Right forelimb (tissue), 1 donor: ENCODE measurements around the gene IFT52.
"Not testable (repeated sequence)": the region's sequence is repeated elsewhere in the genome, so short reads cannot be mapped to it uniquely, and the experiment has no call there.

Experiments
- DNase-seq: peaks from one replicate; pipeline ENCODE4 v3.0.0-alpha.2; 2018

IFT52 gene

DNA sequence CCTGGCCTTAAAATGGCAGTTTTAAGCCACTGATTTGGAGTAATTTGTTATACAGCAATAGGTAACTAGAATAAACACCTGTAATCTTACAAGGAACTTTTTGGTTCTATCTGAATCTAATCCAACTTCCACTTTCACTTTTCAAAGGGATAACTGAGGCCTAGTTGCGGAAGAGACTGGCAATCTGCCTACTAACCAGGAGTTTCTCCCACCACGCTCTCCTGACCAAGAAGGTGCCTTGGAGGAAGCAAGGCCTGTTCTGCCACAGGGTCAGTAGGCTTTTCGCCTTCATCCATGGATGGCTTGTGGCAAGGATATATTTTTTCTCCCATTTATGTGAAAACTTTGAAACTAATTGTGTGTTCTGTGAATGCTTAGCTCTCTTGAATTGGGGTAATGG, 63.2 kb downstream of the IFT52 start:
- no peak for DNase-seq

DNA sequence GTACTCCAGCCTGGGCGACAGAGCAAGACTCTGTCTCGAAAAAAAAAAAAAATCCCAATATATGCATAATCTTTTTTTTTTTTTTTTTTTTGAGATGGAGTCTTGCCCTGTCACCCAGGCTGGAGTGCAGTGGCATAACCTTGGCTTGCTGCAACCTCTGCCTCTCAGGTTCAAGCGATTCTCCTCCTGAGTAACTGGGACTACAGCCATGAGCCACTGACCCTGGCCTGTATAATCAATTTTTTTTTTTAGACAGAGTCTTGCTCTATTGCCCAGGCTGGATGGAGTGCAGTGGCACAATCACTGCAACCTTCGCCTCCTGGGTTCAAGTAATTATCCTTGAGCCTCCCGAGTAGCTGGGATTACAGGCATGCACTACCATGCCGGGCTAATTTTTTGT, 64.4 kb downstream of the IFT52 start:
- DNase-seq: not testable (repeated sequence)

DNA sequence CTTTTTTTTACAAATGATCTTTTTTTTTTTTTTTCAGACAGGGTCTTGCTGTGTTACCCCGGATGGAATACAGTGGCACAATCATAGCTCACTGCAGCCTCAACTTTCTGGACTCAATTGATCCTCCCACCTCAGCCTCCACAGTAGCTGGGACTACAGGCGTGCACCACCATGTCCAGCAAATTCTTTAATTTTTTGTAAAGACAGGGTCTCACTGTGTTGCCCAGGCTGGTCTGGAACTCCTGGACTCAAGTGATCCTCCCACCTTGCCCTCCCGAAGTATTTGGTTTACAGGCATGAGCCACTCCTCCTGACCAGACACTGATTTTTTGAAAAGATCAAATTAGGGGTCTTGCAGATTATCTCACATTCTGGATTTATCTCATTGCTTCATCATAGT, 65.2 kb downstream of the IFT52 start:
- no peak for DNase-seq

DNA sequence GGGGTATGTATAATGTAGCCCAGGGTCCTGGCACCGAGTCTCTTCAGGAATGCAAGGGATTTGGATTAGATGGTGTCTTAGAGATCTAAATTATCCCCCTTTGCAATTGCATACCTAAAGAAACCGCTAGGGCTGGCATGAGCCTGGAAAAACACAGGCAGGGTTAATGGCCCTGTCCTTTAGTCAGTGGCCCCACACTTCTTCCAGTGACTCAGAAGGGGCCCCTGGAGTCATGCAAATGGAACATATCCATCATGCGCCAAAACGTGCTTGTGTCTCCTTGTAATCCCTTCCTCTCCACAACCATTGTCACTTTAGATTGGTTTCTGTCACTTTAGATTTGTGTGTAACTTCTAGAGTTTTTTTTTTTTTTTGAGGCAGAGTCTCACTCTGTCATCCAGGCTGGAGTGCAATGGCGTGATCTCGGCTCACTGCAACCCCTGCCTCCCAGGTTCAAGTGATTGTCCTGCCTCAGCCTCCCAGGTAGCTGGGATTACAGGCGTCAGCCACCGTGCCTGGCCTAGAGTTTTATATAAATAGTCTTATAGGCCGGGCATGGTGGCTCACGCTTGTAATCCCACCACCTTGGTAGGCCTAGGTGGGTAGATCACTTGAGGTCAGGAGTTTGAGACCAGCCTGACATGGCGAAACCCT, 67.5 kb downstream of the IFT52 start:
- DNase-seq: no peak

DNA sequence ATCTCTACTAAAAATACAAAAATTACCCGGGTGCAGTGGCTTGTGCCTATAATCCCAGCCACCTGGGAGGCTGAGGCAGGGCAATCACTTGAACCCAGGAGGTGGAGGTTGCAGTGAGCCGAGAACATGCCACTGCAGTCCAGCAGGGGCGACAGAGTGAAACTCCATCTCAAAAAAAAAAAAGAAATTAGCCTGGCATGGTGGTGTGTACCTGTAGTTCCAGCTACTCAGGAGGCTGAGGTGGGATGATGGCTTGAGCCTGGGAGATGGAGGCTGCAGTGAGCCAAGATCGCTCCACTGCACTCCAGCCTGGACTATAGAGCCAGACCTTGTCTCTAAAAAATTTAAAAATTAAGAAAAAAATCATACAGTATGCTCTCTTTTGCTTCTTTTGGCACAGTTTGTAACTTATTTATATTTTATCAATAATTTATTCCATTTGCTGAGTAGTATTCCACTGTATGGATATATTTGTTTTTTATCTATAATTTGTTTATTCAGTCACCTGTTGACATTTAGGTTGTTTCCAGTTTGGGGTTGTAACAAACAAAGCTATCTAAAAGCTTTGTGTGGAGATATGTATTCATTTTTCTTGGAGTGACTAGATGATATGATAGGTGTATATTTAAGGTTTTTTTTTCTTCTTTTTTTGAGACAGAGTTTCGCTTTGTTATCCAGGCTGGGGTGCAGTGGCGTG, 68.1 kb downstream of the IFT52 start:
- no peak for DNase-seq

DNA sequence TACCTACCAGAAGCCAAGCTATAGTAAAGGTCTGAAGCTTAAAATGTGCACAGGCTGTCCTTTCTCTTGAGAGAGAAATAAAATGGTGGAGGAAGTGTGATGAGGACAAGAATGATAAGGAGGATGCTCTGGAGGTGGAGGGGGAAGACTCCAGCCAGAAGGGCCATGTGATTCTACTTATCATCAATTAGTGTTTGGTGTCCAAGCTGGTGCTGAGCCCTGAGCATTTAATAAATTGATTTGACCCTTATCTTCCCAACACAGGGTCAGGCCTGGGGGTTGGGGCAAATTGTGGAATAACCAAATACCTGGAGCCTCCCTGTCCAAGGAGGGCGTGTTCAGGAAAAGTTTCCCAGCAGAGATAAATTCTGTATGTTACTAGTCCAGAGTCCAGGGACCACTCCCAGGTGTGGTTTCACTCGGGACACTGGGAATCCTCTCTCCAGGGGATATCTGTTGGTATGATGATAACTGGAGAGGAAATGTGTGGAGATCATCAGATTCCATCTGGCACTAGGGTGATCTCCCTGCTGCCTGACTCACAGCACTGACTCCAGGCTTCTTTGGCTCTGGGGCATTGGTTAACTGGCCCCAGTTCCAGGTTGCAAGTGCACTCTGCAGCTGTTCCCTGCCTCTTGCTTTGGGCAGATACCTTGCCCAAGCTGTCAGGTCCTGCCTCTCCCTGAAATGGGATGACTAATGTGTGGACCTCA, 72.4 kb downstream of the IFT52 start:
- no peak for DNase-seq

DNA sequence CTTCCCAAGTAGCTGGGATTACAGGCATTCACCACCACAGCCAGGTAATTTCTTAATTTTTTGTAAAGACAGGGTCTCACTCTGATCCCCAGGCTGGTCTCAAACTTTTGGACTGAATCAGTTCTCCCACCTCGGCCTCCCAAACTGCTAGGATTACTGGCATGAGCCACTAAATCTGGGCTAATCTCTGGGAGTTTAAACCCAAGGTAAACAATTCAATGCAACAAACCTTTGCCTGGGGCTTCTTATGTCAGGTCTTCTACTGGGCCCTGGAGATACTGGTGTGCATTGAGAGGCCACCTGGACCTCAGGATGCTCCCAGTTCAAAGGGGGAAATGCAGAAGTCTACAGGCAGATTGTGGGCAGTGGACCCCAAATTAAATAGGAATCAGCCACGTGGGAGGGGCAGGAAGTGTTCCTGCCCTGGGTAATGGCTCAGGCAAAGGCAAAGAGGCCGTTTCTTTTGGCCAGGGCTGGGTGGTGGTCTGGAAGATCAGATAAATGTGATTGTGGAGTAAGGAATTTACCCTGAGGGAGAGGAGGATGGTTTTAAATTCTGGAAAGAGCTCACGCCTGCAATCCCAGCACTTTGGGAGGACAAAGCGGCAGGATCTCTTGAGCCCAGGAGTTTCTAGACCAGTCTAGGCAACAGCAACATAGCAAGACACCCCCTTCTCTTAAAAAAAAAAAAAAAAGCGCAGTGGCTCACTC, 74.9 kb downstream of the IFT52 start:
- DNase-seq: no peak

DNA sequence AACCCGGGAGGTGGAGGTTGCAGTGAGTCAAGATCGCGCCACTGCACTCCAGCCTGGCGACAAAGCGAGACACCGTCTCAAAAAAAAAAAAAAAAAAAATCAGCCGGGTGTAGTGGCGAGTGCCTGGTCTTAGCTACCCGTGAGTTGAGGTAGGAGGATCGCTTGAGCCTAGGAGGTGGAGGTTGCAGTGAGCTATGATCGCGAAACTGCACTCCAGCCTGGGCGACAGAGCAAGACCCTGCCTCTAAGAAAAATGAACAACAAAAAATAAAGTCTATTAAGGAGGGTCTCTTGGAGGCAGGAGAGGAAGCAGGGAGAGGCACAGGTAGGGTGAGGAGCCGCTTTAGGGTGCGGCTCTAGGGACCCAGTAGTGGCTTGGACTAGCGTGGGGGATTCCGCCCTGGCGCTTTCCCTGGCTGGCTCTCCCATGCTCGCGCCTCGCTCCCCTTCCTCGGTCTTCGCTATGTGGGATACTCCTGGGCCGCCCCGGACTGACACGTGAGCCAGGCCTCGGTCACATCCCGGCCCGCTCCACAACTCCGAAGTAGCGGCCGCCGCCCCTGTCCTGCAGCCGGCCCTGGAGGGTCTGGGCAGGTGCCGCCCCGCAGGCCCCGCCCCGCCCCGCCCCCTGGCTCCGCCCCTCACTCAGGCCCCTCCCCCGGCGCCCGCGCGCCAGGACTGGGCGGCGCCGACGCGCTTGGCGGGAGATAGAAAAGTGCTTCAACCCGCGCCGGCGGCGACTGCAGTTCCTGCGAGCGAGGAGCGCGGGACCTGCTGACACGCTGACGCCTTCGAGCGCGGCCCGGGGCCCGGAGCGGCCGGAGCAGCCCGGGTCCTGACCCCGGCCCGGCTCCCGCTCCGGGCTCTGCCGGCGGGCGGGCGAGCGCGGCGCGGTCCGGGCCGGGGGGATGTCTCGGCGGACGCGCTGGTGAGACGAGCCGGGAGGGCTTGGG, 75.9 kb downstream of the IFT52 start, which contains the start of gene MYBL2:
Gene MYBL2 (plus strand): TSS at position 739 of the 953 bp plus-strand sequence. CDS start 170 bp downstream, at position 909.
- peak; percentile 80 for DNase-seq

DNA sequence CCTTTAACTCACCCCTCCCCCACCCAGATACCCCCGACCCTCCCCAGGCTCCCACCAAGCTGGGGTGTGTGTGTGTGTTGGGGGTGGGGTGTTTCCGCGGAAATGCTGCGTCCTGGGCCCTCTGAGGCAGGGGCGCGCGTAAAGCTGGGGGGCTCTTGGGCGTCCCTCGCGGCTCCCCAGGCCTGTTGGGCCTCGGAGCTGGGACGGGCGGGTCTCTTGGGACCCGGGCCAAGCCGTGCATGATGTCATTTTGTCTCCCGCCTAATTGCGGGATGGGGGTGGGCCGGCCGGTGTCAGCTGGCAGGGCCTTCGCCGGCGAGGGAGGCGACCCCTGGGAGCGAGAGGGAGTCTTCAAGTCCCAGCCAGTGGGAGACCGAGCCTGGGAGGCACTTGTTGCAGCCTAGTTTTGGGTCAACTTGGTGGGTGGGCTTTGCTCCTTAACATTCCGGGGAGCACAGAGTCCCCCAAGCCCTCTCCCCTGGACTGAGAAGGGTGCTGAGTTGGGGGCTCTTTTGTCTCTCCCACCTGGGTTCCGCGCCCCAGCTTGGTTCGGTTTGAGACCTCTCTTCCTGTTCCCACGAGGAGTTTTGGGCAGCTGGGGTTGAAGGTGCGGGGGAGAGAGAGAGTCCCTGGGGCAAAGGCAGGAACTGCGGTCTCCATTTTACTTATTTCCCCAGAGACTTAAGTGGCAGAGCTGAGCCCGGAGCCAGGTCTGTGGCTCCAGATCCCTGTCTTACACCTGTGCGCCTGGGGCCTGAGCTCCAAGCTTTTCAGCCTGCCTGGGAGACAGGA, 76.8 kb downstream of the IFT52 start:
- DNase-seq: peak; percentile 50

DNA sequence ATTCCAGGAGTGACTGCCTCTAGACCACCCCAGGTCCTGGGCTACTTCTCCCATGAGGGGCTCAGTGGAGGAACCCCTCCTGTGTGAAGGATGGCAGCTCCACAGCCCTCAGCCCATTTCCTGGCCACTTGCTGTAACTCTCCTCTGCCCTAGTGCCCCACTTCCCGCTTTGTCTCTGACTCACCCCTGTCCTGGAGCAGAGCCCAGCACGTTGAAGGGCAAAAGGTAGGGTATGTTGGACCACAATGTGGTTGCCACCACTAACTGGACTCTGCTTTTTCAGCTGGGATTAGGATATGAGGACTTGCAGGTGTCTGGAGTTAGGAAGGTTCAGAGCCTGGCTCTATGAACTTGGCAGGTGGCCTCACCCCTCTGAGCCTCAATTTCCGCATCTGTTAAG, 78.6 kb downstream of the IFT52 start:
- DNase-seq: no peak

DNA sequence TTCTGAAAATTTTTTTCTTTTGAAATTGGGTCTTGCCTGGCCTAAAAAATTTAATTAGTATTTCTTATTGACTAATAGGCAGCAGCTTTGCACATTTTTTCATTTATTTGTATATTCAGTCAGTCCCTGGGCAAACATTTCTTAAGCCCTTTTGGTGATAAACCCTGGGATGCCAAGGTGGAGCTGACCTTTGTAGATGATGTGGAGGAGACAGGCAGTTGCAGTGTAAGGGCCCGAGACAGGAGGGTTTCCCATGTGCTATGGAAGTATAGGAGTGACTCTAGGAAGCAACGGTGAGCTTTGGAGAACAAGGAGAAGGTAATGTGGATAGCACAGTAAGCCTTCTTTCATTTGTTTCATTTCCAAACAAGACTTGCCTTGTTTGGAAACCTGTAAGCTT, 79.7 kb downstream of the IFT52 start:
- DNase-seq: no peak

DNA sequence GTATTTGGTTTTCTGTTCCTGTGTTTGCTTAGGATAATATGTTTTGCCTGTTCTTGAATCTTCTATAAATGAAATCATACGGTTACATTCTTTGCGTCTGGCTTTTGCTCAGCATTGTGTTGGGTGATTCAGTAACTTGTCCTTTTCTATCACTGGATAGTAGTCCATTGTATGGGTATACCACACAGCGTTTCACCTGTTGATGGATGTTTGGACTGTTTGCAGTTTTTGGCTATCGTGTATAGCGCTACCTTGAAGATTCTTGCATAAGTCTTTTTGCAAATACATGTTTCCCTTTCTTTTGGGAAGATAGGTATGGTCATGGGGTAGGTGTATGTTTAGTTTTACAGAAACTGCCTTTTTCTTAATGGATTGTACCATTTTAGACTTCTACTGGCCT, 85.6 kb downstream of the IFT52 start:
- no peak for DNase-seq

DNA sequence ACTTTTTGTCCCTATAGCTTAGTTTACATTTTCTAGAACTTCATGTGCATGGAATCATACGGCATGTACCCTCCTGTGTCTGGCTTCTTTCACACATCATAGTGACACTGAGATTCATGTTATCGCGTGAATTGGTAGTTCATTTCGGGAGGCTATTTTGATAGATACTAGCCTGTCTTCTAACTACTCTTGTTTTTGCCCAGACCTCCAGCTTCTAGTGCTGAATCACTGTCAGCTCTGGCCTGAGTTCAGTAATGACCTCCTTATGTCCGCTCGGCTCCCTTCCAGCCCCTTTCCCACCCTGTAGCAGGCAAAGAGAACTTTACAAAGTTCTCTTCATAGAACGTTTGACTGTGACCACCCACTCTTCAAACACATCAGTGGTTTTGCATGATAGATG, 90.2 kb downstream of the IFT52 start:
- no peak for DNase-seq

DNA sequence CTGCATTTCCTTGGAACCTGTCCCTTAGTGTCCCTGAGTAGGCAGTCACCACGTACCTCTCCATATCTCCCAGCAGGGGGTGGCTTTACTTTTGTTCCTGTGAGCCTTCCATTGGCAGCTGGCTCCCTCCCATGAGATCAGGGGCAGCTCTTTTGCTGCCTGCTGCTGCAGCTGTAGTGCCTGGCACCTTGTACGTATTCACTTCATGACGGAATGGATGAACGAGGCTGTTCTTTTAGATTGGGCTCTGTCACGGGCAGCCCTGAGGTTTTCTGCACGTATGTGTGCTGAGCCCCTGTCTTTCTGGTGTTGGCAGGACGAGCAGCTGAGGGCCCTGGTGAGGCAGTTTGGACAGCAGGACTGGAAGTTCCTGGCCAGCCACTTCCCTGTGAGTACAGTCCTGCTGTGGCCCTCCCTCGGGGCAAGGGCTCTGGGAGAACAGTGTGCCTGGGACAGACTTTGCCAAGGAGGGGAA, 90.8 kb downstream of the IFT52 start:
- no peak for DNase-seq

DNA sequence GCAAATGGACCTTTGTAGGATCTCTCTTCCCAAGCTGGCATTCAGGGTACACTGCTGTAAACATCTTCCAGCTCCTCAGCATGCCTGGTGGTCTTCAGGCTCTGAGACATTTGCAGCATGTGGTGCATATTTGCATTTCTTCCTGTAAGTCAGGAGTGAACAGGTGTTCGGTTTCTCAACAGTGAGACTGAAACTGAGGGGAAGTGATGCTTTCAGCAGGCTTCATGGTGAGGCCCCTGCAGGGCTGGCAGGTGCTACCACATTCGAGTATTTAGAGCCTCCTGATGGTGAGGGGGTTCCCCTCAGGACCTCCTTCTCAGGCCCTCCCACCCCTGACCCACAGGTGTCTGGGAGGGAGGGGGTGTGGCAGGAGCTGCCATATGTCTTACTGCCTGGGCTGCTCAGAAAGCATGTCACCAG, 91.3 kb downstream of the IFT52 start:
- no peak for DNase-seq

DNA sequence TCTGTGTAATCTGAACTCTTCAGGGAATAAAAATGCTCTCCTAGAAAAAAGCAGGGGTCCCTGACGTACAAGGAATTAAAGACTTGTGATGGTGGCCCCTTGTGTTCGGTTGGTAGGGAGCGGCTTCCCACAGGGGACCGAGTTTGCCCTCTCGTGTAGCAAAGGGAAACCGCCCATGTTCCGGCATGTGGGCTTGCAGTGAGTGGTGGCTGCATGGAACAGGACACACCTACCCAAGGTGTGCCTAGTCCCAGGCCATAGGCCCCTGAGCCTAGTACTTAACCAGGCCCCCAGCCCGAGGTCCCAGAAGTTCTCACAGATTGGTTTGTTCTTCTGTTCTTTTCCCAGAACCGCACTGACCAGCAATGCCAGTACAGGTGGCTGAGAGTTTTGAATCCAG, 91.7 kb downstream of the IFT52 start:
- no peak for DNase-seq

DNA sequence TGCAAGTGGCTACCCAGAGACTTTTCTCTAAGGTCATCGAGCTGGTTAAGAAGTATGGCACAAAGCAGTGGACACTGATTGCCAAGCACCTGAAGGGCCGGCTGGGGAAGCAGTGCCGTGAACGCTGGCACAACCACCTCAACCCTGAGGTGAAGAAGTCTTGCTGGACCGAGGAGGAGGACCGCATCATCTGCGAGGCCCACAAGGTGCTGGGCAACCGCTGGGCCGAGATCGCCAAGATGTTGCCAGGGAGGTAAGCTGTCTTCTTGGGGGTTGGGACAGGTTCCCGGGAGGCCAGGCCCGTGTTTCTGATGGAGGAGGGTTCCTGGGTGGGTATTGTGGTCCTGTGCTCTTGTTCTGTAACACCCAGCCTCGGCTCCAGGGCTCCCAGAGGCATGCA, 96.1 kb downstream of the IFT52 start:
- no peak for DNase-seq

DNA sequence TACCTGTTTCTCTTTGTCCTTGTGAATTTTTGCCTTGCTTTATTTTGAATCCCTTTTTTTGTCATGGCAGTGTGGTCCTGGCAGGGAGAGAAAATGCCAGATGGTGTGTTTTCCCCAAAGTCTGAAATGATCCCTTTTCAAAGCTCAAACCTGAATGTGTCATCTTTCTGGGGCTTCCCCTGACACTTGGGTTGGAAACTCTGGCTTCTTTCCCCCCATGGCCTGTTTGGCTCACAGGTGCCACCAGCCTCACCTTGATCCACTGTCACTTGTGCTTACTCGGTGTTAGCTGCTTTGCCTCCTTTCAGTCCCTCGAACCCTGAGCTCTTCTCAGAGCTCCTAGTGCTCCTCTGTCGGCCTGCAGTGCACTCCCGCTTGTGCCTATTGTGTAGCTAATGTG, 98.4 kb downstream of the IFT52 start:
- DNase-seq: no peak

DNA sequence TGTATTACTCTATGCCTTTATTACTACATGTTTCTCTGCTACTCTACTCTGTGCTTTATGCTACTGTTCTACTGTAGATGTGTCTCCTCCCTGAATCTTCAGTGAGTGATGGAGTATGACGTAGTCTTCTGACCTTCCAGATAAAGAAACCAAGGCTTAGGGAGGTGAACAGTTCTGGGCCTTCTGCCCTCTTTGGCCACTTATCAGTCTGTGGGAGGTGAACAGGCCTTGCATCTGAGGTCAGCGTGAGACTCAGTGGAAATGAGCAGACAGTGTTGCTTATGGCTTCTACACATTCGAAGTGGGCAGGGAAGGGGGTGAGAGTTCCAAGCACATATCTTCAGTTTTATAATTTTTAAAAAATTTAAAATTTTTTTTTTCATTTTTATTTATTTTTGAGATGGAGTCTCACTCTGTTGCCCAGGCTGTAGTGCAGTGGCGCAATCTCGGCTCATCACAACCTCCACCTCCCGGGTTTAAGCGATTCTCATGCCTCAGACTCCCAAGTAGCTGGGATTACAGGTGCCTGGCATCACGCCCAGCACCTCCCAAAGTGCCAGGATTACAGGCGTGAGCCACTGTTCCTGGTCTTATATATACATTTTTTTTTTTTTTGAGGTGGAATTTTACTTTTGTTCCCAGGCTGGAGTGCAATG, 100.3 kb downstream of the IFT52 start:
- DNase-seq: no peak

DNA sequence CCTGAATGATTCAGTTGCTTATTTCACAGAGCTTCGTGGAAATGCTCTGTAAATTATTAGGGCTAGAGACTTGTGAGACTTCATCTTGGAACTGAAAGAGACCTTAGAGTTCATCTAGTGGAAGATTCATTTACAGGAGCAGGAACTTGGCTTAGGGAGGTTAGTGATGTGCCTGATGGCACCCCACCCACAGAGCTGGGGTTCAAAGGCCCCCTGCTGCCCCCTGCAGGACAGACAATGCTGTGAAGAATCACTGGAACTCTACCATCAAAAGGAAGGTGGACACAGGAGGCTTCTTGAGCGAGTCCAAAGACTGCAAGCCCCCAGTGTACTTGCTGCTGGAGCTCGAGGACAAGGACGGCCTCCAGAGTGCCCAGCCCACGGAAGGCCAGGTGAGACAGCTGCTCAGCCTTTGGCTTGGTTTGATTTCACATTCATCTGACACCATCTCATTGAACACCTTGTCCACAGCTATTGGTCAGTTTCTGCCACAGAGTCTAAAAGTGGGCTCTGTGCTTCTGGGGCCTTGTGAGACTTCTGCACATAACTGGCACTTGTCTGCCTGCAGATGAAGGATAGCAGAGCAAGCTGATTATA, 101.3 kb downstream of the IFT52 start:
- no peak for DNase-seq
